HG03097 (cell line): ENCODE data around the gene DHRS4L2.

Experiments
- ATAC-seq: cut with Tn5 transposase; IDR thresholded peaks from one replicate; pipeline ENCODE4 v1.9.1; 2021; ENCODE audit not compliant: unreplicated experiment, low FRiP score

DHRS4L2 gene

GRCh38 chr14:24051789-24052655 lies 63.3 kb downstream of the DHRS4L2 start, which contains the start of gene CARMIL3:
CARMIL3 (plus strand) TSS chr14:24052009; CDS start chr14:24052154, 145 bp downstream.
- ATAC-seq, result peak; percentile 43

- no peak for ATAC-seq
Measured at GRCh38 chr14:24052656-24053547, 64.2 kb downstream of the DHRS4L2 start.

- no peak for ATAC-seq
Measured at GRCh38 chr14:24053548-24054323, 65.0 kb downstream of the DHRS4L2 start.

GRCh38 chr14:24054324-24054641 lies 65.6 kb downstream of the DHRS4L2 start:
- no peak for ATAC-seq

GRCh38 chr14:24054646-24055045 lies 65.9 kb downstream of the DHRS4L2 start:
- no peak for ATAC-seq
